Esophagus squamous epithelium (tissue), 4 donors: ENCODE data around the gene SRGAP3.

ENCODE experiments used
- POLR2A ChIP-seq, 4 donors: fragments of 450-650 bp; IDR thresholded peaks; one replicate each; pipeline ENCODE4 v1.6.1; 2017; ENCODE audit warnings: antibody characterized with exemption in 4 of 4, mild to moderate bottlenecking in 4 of 4, moderate library complexity in 3 of 4
- TF ChIP-seq, protein P1 (sequence below), 6 experiments: fragments of 450-650 bp in 4 of 6; fragments of 200-600 bp in 2 of 6; sonication (generic) in 2 of 6; IDR thresholded peaks; one replicate each; pipeline ENCODE4 v1.5.1; 2016 to 2019; ENCODE audit warnings: antibody characterized with exemption in 6 of 6, mild to moderate bottlenecking in 4 of 6, moderate library complexity in 4 of 6

DNA sequence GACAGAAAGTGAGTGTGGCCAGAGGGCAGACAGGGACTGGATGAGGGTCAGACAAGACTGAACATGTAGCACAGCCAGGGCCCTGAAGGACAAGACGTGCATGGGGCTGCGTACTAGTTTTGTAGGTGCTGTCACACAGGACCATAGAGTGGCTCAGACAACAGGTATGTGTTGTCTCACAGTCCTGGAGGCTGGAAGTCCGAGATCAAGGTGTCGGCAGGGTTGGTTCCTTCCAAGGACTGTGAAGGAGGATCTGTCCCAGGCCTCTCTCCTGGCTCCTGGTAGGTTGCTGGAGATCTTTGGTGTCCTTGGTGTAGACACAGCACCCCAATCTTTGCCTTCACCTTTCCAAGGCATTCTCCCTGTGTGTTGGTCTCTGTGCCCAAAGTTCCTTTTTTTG lies 136.4 kb downstream of the SRGAP3 start:
- TF ChIP-seq POLR2A (IDR thresholded peaks at IDR 0.05) = no peak
- TF ChIP-seq, protein P1, sequence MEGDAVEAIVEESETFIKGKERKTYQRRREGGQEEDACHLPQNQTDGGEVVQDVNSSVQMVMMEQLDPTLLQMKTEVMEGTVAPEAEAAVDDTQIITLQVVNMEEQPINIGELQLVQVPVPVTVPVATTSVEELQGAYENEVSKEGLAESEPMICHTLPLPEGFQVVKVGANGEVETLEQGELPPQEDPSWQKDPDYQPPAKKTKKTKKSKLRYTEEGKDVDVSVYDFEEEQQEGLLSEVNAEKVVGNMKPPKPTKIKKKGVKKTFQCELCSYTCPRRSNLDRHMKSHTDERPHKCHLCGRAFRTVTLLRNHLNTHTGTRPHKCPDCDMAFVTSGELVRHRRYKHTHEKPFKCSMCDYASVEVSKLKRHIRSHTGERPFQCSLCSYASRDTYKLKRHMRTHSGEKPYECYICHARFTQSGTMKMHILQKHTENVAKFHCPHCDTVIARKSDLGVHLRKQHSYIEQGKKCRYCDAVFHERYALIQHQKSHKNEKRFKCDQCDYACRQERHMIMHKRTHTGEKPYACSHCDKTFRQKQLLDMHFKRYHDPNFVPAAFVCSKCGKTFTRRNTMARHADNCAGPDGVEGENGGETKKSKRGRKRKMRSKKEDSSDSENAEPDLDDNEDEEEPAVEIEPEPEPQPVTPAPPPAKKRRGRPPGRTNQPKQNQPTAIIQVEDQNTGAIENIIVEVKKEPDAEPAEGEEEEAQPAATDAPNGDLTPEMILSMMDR (IDR thresholded peaks at IDR 0.05) = no peak
